ENCODE data around the gene SLC25A21.
"Not testable (repeated sequence)": the region's sequence is repeated elsewhere in the genome, so short reads cannot be mapped to it uniquely, and the experiment has no call there.

The SLC25A21 gene

DNA sequence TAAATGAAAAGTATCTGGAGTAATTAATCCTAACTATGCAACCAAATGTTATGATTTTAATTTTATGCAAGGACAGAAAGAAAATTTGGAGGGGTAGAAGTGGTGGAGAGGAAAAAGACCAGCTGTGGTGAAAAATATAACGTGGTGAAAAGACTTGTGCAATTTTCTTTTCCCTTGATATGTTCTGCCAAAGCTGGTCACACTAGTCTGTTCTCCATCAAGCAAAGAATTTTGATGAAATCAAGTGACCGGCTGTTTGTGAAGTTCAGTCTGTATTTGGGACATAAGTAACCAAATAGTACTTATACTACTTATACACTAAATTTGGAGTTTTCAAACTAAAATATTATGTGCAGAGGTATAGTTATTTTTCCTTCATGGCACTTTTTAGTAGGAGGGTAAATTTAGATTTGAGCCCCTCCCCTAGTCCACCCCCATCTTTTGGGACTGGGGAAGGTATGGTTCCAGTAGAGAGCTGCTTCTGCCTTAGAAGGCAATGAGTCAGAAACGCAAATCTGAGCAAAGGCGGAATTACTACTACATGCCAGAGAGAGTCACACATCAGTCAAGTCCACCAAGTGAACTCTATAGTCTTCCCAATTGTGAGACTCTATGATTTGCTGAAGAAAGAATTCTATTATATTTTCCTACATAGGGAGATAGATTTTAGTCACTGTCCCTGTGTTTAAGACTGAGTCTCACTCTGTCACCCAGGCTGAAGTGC is 229.7 kb downstream of the SLC25A21 start:
- no peak for DNase-seq (ENCODE audit: low read depth in 3 of 3)

DNA sequence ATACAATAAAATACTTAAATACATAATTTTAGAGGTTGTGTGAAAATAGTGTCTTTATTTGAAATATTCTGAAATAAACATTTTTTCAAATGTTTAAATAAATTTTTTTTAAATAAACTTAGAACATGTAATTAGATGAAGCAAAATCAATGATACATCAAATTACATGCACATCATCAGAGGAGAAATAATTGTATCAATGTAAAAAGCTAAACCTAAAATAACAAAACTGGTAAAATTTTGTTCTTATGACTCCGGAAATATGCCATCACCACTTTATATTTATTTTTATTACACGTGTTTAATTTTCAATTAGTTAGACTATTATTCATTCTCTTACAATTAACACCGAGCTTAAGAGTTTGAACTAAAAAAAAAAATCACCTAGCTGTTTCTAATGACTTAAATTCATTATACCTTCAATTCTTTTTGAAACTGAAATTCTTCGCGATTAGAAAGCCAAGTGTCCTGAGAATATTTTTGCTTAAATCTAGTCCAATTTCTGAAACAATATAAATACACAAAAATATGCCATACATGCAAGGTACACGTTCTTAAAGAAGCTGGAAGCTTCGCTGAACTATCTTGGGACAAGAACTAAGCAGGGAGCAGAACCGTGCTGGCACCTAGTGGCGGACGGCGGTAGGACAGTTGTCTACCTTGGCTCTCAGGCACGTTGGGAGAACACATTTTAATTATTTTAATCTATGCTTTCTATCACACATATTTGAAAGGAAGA is 230.5 kb downstream of the SLC25A21 start:
- peak in 2 of 3 experiments; percentile 10 to 12 for DNase-seq (ENCODE audit: low read depth in 3 of 3)

DNA sequence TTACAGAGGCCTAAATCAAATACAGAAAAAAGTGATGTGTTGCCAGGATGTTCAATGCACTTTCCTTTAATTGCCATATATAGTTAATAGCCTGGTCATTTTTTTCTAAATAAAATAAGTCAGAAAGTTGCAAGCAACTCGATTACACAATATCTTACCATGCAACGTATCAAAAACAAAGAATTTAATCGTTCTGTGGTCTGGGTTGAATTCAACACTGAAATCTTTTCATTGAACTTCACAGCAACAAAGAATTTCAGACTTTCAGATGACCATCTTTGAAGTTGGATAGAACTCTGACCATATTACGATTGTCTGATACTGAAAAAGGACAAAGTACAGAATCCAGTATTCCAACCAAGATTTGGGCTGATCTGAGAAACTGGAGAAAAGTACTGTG is 231.9 kb downstream of the SLC25A21 start:
- no peak for DNase-seq (ENCODE audit: low read depth in 3 of 3)

DNA sequence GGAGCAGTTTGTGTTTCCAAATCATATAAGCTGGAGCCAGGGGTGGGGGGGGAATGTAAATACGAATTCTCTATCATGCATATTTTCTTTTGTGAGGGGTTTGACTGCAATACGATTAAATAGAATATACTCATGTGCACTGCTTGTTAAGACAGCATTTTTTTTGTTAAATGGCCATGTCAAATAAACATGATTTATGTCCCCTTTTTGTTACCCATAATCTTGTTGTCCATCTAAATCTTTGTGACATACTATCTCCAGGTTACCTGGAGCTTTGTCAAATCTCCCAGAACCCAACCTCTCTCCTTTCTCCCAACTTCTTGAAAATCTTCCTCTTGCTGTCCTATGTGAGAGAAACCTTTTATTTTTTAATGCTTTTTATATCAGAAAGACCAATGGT is 233.1 kb downstream of the SLC25A21 start:
- DNase-seq (ENCODE audit: low read depth in 3 of 3), result no peak

DNA sequence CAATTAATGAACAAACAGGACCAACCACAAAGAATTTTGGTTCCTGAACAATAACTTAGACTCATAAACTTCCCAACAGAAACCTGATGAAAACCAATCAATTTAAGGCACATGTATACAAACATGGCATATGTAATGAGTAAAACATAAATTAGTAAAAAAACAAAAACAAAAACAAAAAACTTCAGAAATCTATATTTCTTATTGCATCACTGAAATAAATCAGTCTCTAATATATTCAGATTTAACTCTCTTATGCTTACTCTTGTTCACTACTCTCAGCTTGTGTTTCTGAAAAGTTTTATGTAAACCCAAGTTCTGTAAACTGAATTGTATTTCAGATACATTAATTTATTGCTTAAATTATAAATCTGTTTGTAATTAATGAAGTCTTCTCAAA is 233.7 kb downstream of the SLC25A21 start:
- DNase-seq (ENCODE audit: low read depth in 3 of 3), result no peak

DNA sequence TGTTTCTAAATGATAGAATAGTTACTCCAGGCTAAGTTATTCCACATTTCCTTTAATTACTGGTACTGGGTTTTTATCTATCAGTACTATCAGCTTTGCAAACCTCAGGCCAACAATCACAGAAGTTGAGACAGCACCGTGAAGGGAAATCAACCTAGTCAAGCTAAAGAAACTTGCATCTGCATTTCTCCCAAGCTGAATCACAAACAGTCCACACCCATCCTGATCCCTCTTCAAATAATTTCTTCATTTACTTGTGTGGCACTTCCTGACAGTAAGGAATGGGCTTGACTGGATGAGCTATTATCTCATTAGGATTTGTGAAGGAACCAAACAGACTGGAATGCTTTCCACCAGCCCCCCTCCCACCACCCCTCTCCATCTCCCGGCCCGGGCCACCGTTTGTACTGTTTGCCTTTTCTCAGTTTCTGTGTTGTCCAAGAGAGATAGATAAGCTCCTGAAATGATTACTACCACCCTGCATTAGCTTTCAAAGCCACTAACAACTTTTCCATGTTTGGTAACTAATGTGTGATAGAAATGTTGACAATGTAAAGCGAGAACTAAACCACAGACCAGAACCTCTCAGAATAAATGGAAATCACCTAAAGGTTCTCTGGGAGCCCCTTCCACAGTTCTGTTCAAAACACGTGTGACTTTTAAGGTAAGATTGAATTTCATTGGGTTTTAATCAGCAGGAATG is 236.3 kb downstream of the SLC25A21 start:
- DNase-seq (ENCODE audit: low read depth in 3 of 3), result no peak

DNA sequence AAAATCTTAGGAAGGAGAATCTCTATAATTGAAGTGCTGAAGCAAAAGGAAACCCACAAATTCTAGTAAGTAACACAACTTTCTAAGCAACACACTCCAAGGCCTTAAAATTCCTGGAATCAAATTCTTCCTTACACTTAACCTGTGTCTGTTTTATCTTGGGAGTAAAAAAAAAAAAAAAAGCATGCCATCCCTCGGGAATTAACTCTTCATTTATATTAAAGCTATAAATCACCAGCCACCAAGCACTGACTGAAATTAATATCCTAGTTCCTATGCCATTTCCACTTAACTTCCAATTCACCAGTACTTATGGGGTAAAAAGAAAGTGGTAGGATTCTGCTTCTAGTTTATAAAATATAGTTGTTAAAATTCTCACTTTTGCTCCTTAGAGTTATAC is 238.1 kb downstream of the SLC25A21 start:
- no peak for DNase-seq (ENCODE audit: low read depth in 3 of 3)

DNA sequence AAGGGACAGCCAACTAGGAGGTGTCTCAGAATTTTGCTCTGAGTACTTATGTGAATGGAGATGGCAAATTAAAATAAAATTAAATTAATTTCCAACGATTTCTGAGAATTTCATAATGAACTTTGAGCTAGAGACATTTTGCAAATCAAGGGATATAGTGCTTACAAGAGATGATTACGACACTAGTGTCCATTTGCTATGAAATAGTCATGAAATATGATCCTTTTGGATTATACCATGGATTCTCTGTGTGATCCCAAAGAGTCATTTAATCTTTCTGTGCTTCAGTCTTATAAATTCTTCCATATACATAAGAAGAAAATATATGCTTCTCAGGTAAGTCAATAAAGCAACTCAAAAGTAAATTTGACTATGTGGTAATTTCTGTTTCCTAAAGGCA is 240.6 kb downstream of the SLC25A21 start:
- no peak for DNase-seq (ENCODE audit: low read depth in 3 of 3)

DNA sequence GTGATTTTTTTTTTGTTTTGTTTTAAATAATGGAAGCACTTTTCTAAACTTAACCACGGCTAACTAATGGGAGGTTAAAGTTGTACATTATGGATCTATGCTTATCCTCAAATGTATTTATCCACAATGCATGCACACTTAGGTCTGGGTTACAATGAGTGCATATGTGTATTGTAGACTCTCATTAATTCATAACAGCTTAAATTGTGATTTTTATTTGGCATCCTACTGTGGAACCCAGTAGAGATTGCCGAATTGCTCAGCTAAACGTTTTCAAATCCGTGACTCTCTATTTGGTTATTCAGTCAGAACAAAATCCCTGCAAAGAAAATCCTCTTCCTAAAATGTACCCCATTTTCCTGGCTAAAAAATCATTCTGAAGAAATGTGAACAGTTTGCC is 244.0 kb downstream of the SLC25A21 start:
- DNase-seq (ENCODE audit: low read depth in 3 of 3), result no peak

DNA sequence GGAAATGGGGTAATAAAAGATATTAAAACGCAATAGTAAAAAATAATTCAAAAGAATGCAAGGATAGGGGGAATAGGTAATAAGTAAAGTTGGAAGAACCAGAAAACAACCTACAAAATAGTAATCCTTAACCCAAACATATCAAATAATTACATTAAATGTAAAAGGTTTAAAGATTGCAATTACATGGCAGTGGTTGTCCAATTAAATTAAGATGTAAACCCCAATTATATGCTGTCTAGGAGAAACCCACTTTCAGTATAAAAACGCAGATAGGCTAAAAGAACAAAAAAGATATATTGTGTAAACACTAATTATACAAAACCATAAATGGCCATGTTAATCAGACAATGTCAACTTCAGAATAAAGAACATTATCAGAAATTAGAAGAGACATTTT is 247.3 kb downstream of the SLC25A21 start:
- DNase-seq (ENCODE audit: low read depth in 3 of 3), result no peak

DNA sequence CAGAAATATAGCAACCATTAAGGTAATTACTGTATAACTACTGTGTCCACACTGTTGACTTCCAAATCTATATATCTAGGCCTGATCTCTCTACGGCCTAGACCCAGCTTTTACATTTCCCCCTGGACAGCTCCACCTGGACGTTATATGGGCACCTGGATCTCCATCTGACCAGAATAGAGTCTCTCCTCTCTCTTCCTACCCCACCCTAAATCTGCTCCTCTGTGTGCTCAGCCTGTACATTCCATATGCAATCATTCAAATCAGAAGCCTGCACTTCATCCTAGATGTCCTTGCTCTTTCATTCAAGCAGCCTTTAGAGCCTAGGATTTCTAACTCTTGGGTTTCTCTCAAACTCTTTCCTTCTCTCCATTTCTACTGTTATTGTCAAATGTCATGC is 255.7 kb downstream of the SLC25A21 start:
- no peak for DNase-seq (ENCODE audit: low read depth in 3 of 3)

DNA sequence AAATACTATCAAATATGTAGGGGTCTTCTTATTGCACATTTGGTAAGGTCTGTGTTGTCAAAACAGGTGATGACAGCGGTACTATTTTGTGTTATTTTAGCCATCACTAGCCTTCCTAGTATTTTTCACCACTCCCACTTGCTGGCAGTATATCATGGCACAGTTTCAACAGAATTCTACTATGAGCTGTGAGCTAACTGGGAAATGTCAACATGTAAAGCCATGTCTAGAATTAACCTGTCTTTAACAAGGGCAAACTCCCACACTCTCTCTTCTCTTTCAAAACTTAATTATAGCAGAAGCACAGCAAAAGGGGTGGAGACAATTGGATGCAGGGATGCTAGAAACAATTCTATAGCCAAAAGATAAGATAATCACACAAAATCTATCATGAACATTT is 257.3 kb downstream of the SLC25A21 start:
- DNase-seq (ENCODE audit: low read depth in 3 of 3), result no peak

DNA sequence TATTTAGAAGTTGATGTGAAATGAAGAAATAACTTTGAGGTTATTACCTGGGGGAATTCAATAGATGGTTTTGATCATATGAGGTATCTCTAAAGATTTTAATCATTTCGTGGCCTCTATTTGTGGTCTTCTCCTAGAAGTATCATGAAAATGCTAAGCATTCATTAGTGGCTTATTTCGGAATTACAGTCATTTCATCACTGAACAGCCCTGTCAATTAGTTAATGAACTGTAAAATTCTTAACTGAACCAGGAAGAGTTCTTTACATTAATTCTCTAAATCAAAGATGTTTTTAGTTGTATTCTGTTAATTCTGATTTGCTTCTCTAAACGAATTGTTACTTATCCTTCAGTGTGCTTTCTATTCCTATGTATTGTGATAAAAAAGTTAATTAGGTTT is 261.8 kb downstream of the SLC25A21 start:
- DNase-seq (ENCODE audit: low read depth in 3 of 3), result no peak

DNA sequence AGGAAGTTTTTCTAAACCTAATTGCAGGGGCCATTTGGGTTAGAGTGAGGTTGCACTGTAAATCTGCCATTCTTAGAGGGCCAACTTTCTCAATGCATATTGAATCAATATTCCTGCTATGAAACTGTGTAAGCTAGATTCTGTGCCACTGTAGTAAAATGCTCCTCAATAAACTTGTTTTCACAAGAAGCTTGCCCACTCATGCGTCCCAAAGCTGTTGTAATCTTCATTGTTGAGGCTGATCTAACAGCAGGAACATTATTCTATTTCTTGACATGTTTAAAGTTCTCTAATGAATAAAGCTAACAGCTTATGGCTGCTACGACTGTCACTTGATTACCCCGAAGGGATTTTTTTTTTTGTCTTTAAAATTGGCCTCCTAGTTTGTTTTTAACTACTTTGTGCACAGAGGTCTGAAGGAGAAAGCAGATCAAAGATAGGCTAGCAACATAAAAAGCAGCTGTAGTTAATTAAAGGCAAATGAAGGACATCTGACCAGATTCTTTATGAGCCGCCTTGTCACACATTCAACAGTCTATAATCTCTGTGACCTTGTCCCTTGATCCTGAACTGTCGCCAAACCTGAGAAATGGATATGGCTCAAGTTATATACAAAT is 267.0 kb downstream of the SLC25A21 start:
- no peak for DNase-seq (ENCODE audit: low read depth in 3 of 3)

DNA sequence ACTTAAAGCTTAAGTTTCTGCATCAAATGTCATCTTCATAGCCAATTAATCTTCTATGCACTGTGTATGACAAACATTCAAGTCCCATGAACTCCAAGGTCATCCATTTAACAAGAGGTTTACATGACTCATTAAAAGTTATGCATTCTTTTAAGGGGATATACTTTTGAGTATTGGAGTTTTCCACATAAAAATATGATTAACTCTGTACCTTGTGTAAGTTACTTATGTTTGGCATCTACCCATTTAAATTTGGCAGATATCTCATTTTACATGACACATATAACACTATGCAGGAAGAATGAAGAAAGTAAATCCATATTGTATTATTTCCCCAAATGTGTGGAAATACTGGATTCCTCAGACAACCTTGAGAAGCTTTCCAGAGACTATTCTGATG is 270.5 kb downstream of the SLC25A21 start:
- no peak for DNase-seq (ENCODE audit: low read depth in 3 of 3)

DNA sequence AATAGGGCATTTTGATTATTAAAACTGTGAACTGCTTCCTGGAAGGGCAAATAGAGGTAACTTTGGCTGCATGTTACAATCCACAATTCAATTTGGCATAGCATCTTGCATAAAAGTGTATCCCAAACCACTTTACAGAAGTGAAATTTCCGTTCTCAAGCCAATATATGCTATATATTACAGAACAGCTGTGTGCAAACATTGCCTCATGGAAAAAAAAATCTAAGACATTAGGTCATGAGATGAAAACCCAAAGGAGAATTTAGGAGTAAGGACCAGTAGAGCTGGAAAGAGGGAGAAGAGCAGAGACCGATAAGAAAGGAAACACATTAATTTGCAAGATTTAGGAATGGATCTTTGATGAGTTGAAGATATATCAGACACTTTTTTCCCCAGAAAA is 271.6 kb downstream of the SLC25A21 start:
- no peak for DNase-seq (ENCODE audit: low read depth in 3 of 3)

DNA sequence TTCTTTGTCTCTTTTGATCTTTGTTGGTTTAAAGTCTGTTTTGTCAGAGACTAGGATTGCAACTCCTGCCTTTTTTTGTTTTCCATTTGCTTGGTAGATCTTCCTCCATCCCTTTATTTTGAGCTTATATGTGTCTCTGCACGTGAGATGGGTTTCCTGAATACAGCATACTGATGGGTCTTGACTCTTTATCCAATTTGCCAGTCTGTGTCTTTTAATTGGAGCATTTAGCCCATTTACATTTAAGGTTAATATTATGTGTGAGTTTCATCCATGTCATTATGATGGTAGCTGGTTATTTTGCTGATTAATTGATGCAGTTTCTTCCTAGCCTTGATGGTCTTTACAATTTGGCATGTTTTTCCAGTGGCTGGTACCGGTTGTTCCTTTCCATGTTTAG is 276.1 kb downstream of the SLC25A21 start:
- not testable (repeated sequence) for DNase-seq (ENCODE audit: low read depth in 3 of 3)

DNA sequence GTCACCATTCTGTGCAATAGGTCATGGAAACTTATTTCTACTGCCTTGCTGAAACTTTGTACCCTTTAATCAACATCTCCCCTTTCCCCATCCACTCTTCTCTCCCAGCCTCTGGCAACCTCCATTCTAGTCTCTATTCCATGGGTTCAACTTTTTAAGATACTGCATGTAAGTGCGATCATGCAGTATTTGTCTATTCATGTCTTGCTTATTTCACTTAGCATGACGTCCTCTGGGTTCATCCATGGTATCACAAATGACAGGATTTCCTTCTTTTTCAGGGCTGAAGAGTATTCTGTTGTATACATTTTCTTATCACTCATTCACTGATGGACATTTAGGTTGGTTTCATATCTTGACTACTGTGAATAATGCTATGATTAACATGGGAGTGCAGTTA is 288.4 kb downstream of the SLC25A21 start:
- no peak for DNase-seq (ENCODE audit: low read depth in 3 of 3)

DNA sequence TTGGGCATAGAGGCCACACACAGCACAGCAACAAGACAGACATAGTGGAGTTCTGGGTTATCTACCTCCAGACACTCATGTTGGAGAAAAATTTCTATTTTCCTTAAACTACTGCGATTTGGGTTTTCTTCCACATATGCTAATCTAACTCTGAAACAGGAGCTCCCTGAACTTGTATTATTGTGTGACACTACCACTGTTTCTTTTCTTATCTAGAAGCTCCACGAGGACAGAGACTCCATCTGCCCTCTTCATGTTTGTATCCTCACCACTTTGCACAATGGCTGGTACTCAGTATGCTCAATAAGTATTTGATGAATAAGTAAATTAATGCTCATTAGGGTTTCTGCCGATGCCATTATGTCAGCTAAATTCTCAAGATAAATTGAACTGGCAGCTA is 292.1 kb downstream of the SLC25A21 start:
- no peak for DNase-seq (ENCODE audit: low read depth in 3 of 3)

DNA sequence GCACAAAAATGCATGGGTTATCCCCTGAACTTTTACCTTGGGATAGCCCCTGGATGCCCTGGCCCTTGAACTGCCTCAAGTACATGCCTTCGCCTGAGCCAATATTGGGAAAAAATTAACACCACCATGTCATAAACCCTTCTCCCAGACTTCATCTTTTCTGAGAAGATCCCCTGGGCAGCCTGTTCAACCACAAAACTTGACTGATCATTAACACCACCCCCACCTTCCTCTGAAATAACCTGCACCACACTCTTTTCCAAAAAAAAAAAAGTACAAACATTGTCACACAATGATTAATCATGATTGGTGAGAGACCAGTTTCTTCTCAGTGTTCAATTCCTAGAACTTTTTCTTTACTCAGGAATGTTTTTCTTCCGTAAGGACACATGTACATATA is 292.8 kb downstream of the SLC25A21 start:
- no peak for DNase-seq (ENCODE audit: low read depth in 3 of 3)

DNA sequence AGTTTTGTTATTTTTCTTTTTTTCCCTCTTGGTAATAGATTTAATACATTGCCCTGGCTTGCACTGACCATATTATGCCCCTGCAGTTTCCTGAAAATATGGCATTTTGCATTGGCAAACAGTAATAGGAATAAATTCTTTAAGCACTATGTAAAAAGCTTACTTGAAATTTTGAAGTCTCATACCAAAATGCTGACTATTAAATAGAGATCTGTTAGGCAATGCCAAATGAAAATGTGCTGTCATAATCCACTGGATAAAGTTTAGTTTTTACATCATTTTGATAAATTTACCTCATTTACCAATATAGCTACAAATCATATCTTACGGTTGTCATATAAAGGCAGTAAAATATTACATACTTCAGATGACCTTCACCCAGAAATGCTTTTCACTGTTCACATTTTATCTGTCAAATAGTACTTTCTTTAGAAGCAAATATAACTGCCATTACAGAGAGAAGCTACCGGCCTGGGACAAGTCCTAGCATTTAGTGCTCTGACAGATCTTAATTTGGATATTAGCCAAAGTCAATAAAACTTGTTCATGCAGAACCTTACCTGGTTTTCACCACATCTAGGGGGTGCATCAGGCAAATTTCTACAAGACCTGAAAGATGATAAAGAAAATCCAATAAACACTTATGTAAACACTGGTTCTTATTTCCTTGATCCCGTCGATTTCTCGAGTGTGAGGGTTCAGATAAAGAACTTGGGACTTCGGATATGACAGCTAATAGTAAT is 297.8 kb downstream of the SLC25A21 start:
- DNase-seq (ENCODE audit: low read depth in 3 of 3), result no peak

DNA sequence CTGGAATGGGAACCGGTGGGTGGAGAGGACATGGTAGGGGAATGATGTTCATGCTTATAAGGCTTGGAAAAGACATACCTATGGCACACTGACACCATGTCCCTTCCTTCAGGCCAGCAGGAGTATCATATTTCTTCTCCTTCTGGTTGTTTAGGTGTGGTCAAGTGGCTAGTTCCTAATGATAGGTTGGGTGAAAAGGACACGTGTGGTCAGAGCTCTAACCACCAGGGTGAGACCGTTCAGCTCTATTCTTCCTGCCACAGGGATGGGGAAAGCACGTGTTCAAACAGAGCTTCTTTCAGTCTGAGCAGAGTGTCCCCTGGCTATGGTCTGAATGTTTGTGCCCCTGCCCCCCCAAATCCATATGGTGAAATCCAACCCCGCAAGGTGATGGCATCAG is 301.6 kb downstream of the SLC25A21 start:
- DNase-seq (ENCODE audit: low read depth in 3 of 3), result no peak

Data from stimulated activated CD4-positive, alpha-beta T cell treated with anti-CD3 and anti-CD28 coated beads, TNF-alpha, amount 100 ng/mL, for 4 hours (primary cell).